DND-41 (cell line): ENCODE results near the gene MICAL1.

Experiments
- ATAC-seq: fragments of 200-7000 bp; cut with Tn5 transposase; 3 replicates; pipeline ENCODE4 v1.9.1; 2021; ENCODE audit warnings: low read depth; ENCODE audit not compliant: insufficient read depth
- DNase-seq: peaks from one replicate; pipeline ENCODE4 v3.0.0-alpha.2; 2020
- H2AFZ ChIP-seq: 2 replicates; pipeline ENCODE4 v1.6.0; 2012; ENCODE audit warnings: low read depth, low read length
- H3K27ac ChIP-seq: 2 replicates; pipeline ENCODE4 v1.5.1; 2012; ENCODE audit warnings: low read length, inconsistent platforms
- H3K27me3 ChIP-seq: fragments of 200-600 bp; sonication (generic); 2 replicates; pipeline ENCODE4 v1.6.0; 2012; ENCODE audit warnings: low read length, mild to moderate bottlenecking, inconsistent platforms; ENCODE audit not compliant: insufficient read depth, poor library complexity
- H3K36me3 ChIP-seq: 2 replicates; pipeline ENCODE4 v1.5.1; 2012; ENCODE audit warnings: low read length, inconsistent platforms; ENCODE audit not compliant: insufficient read depth
- H3K4me1 ChIP-seq: 2 replicates; pipeline ENCODE4 v1.5.1; 2012; ENCODE audit warnings: mild to moderate bottlenecking, low read length; ENCODE audit not compliant: insufficient read depth
- H3K4me2 ChIP-seq: 2 replicates; pipeline ENCODE4 v1.6.0; 2012; ENCODE audit warnings: mild to moderate bottlenecking, moderate library complexity, low read length, inconsistent platforms; ENCODE audit not compliant: insufficient read depth
- H3K4me3 ChIP-seq, 2 experiments: fragments of 200-600 bp in 1 of 2; shearing (Covaris generic) in 1 of 2; 2 replicates each; pipeline ENCODE4 v1.5.1; 2012 to 2016; ENCODE audit warnings: inconsistent platforms in 2 of 2, low read length in 2 of 2, mild to moderate bottlenecking in 2 of 2, low read depth in 1 of 2, moderate library complexity in 1 of 2
- H3K79me2 ChIP-seq: 2 replicates; pipeline ENCODE4 v1.6.0; 2012; ENCODE audit warnings: low read length, inconsistent platforms; ENCODE audit not compliant: insufficient read depth
- H3K9ac ChIP-seq: 2 replicates; pipeline ENCODE4 v1.6.0; 2012; ENCODE audit warnings: low read depth, mild to moderate bottlenecking, inconsistent platforms, low read length, moderate library complexity
- H3K9me3 ChIP-seq: 2 replicates; pipeline ENCODE4 v1.5.1; 2012; ENCODE audit warnings: low read length, moderate library complexity, mild to moderate bottlenecking, inconsistent platforms; ENCODE audit not compliant: insufficient read depth, severe bottlenecking
- H4K20me1 ChIP-seq: 2 replicates; pipeline ENCODE4 v1.6.0; 2012; ENCODE audit warnings: low read length; ENCODE audit not compliant: insufficient read depth
- CTCF ChIP-seq: IDR thresholded peaks from 2 replicates; pipeline ENCODE4 v1.5.1; 2012; ENCODE audit warnings: borderline replicate concordance, low read length, moderate library complexity, mild to moderate bottlenecking; ENCODE audit not compliant: poor library complexity, severe bottlenecking; ENCODE audit errors: extremely low read depth
- EZH2 ChIP-seq: IDR thresholded peaks from 3 replicates; pipeline ENCODE4 v1.6.1; 2012; ENCODE audit warnings: borderline replicate concordance, low read depth, mild to moderate bottlenecking, moderate library complexity, low read length, inconsistent platforms; ENCODE audit not compliant: severe bottlenecking

The MICAL1 gene

GRCh38 chr6:109498052-109498451 lies 42.5 kb upstream of the MICAL1 start:
- ATAC-seq = no peak
- Histone ChIP-seq H3K9me3 (no peaks in the 10 kb centered on the region), H3K4me3 (no peak overlapping the region), H4K20me1 (no peaks in the 10 kb centered on the region), H3K4me2 (no peak overlapping the region), H3K27ac (no peak overlapping the region), H3K4me1 (no peaks in the 10 kb centered on the region), H3K9ac (no peak overlapping the region), H2AFZ (no peak overlapping the region), H3K79me2 (no peaks in the 10 kb centered on the region), H3K27me3 (no peaks in the 10 kb centered on the region), H3K36me3 (no peaks in the 10 kb centered on the region)
- DNase-seq = no peak
- no peak for TF ChIP-seq CTCF

DNA sequence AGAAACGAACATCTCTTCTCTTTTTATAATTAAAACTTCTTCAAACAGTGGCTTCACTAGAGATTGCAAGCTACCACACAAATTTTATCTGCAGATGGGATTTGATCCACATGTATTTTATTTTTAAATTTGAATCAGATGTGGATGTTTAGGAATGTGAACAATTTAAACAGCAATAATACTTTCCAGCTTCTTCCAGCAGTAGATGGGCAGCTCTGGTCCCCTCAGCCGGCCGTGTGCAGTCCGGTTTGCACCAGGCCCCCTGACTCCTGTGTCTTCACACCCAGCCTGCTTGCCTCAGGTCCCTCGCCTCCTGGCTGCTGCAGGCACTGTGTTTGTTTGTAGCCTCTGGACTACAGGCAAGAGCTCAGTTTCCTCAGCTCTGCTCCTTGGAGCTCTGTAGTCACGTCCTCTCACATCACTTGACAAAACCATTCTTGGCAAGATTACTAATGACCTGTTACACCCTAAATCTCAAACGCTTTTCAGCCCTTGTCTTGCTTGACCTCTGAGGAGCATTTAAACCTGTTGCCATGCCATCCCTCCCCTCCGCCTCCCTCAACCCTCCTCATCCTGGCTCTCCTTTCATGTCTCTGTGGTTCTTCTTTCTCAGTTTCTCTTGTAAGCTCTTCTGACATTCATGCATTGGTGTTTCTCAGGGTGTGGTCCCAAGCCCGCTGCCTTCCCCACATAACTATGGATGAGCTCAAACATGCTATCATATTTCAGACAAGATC lies 40.6 kb upstream of the MICAL1 start:
- no peak overlapping the region for H3K27ac ChIP-seq
- H3K9ac ChIP-seq = no peak overlapping the region
- no peak overlapping the region for H2AFZ ChIP-seq
- H3K9me3 ChIP-seq = no peaks in the 10 kb centered on the region
- no peak for ATAC-seq
- H3K27me3 ChIP-seq = no peaks in the 10 kb centered on the region
- no peaks in the 10 kb centered on the region for H3K79me2 ChIP-seq
- H3K4me3 ChIP-seq = no peak overlapping the region
- no peaks in the 10 kb centered on the region for H4K20me1 ChIP-seq
- H3K4me1 ChIP-seq = peaks cover 15% of the 10 kb centered on the region
- H3K36me3 ChIP-seq = no peaks in the 10 kb centered on the region
- TF ChIP-seq EZH2 = no peak
- TF ChIP-seq CTCF = no peak
- no peak for DNase-seq
- H3K4me2 ChIP-seq = no peak overlapping the region

DNA sequence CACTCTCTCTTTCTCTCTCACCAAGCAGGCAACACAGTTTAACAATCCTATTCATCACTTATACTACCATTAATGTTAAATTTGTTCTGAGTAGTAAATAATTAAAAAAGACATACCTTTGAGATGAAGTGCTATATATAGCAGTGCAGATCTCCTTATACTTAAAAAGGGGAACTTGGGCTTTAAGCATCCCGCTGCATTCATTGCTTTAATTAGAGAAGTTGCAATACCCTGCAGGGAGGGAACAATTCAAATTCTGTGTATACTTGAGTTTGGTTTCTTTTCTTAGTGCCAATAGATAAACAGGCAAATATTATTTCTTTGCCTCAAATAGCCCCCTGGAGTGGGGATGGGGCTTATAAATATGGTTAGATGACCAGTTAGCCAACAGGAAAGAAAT lies 38.3 kb upstream of the MICAL1 start:
- no peaks in the 10 kb centered on the region for H3K36me3 ChIP-seq
- H3K27me3 ChIP-seq = no peaks in the 10 kb centered on the region
- ATAC-seq (no peak), DNase-seq (no peak)
- TF ChIP-seq EZH2 (no peak), CTCF (no peak)
- H3K9me3 ChIP-seq = no peaks in the 10 kb centered on the region
- no peak overlapping the region for H2AFZ ChIP-seq
- H3K4me3 ChIP-seq = no peak overlapping the region
- H3K4me2 ChIP-seq = no peak overlapping the region
- no peaks in the 10 kb centered on the region for H4K20me1 ChIP-seq
- no peak overlapping the region for H3K9ac ChIP-seq
- no peak overlapping the region for H3K27ac ChIP-seq
- H3K4me1 ChIP-seq = peaks cover 26% of the 10 kb centered on the region
- H3K79me2 ChIP-seq = no peaks in the 10 kb centered on the region
